GM18867 (cell line): ENCODE measurements around the gene PPP1CA.

ENCODE experiments used
- ATAC-seq: cut with Tn5 transposase; IDR thresholded peaks from one replicate; pipeline ENCODE4 v1.9.1; 2021; ENCODE audit warnings: mild to moderate bottlenecking, moderate library complexity; ENCODE audit not compliant: unreplicated experiment

PPP1CA gene

DNA sequence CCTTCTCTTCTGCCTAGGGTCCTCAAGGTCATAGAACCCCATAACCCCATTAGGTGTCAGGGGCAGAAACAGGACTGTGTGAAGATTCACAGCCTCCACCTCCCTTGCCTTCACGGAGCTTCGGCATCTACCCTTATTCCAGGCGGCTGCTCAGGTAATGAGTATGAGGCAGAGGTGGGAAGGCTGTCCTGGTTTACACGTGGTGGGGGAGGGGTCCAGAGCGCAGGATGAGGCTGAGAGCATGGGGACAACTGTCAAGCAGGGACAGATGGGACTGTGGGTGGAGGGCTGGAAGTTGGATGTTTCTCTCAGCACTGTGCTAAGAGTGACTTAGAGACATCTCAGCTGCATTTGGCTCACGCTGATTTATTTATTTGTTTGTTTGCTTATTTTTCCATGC, 14.1 kb downstream of the PPP1CA start:
- ATAC-seq: no peak

GRCh38 chr11:67387069-67387468, 14.6 kb downstream of the PPP1CA start:
- ATAC-seq: no peak

DNA sequence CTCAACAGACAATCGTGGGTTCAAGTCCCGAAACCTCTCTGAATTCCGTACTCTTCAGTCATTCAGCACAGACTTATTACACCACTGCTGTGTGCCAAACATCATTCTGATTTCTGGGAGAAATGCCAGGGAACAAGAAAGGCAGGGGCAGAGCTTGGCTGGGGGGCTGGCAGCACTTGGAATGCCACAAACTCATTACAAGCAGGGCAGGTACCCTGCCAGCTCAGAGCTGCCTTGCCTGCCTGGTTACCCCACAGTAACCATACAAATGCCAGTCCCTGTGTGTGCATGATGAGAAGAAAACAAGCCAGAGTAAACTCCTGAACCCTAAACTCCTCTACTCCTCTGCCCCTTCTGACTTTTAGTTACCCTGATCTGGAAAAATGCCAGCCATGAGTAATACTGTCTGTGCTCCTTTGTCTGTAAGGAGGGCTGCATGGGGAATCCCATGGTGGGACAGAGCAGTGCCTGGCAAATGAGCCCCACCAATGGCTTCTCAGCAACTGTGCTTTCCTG, 16.7 kb downstream of the PPP1CA start:
- no peak for ATAC-seq

- no peak for ATAC-seq
Measured at GRCh38 chr11:67382276-67383136, 19.2 kb downstream of the PPP1CA start.

GRCh38 chr11:67381244-67381972, 20.2 kb downstream of the PPP1CA start:
- ATAC-seq: no peak

DNA sequence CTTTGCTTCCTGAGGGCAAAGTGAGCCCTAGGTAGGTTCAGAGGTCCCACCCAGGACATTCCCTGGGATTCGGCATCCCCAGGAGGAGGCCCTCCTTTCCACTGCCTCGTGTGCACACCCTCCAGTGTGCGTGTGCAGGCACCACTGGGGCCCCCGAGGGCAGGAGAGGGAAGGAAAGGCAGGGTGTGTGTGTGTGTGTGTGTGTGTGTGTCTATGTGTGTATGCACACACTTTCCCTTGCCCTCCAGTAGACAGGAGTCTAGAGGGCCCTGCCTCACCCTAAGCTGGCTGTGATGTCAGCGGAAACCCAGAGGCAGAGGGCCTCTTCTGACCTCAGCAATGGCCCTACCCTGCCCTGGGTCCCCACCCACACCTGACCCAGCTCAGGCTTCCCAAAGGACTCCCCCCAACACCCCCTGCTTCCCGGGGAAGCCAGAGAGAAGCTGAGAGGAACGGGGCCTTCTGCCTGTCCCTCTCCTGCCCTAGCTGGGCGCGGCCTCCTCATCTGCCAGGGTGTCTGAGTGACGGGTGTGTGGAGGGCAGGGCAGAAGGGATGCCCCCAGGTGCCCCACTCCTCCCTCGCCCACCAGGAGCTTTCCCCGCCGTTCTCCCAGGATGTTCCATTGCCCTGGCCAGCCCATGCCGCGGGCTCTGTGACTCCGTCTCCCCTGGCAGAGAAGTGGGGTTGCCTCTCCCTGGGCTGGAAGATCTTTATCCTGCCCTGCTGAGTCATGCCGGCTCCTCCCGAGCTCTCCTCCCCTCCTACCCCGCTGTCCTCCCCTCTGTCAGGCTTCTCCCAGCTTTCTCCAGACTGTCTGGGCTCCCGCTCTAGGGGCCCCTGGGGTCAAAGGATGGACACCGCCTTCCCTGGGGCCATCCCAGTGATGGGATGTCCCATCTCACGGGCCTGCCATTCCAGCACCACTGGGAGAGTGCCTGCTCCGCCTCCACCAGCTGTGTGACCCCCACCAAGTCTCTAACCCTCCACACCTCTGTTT, 22.3 kb downstream of the PPP1CA start:
- no peak for ATAC-seq

GRCh38 chr11:67378544-67378943, 23.1 kb downstream of the PPP1CA start:
- ATAC-seq: no peak

DNA sequence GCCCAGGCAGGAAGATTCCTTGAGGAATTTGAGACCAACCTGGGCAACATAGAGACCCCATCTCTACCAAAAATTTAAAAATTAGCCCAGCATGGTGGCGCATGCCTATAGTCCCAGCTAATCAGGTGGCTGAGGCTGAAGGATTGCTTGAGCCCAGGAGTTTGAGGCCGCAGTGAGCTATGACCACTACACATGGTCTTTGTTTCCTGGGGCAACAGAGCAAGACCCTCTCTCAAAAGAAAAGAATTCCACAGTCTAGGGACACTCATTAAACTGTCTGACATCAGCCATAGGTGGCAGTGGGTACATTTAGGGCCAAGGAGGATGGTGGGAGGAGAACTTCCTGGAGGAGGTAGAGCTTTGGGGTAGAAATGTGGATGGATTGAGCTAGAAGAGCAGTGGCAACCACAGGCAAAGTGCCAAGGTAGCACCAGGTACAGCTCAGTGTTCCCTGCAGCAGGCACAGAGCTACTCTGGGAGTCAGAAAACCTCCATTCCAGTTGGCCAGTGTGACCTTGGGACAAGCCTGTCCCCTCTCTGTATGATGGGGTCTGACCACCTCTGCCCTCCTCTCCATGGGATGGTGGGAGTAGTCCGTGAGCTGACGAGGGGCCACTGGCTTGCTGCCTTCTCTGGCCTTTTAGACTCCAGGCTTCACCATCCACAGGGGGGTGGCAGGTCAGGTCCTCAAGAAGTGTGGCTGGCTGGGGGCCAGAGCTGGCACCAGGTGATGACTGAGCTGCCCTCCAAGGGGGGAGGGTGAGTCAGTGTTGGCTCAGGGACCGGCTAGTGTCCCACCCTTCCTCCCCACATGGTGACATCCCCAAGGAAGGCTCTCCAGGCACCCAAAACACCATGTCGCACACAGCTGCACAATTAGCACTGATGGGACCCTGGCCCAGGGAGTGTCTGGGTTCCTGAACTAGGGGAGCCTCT, 24.5 kb downstream of the PPP1CA start:
- no peak for ATAC-seq

- ATAC-seq: no peak
Measured at GRCh38 chr11:67376063-67376820, 25.4 kb downstream of the PPP1CA start.

DNA sequence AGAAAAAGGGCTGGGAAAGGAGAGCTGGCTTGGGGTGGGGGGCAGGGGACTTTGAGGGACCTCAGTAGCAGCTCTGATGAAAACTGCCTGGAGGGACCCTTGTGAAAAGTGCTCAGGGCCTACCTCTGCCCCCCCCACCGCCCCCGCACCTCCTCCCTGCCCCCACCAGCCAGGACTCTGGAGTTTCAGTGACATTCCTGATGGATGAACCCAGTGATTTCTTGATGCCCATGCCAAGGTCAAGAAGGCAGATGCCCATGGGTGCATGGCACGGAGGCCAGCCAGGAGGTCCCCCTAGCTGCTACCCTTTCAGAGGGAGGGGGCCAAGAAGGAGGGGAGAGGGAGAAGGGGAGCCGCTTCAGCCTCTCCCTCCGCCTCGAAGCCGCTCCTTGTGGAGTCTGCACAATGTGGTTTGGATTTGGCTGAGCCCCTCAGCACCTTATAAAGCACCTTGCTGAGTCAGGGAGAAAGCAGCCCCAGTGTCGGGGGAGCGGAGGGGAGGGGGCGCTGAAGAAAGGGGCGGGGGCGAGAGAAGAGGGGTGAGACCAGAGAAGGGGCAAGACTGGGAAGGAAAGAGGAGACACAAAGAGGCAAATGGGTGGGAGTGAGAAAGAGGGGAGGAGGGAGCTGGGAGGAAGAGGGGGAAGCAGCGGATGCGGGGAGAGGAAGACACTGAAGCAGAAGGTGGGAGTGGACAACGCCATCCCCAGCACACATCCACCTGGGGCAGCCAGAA, 26.2 kb downstream of the PPP1CA start:
- no peak for ATAC-seq

DNA sequence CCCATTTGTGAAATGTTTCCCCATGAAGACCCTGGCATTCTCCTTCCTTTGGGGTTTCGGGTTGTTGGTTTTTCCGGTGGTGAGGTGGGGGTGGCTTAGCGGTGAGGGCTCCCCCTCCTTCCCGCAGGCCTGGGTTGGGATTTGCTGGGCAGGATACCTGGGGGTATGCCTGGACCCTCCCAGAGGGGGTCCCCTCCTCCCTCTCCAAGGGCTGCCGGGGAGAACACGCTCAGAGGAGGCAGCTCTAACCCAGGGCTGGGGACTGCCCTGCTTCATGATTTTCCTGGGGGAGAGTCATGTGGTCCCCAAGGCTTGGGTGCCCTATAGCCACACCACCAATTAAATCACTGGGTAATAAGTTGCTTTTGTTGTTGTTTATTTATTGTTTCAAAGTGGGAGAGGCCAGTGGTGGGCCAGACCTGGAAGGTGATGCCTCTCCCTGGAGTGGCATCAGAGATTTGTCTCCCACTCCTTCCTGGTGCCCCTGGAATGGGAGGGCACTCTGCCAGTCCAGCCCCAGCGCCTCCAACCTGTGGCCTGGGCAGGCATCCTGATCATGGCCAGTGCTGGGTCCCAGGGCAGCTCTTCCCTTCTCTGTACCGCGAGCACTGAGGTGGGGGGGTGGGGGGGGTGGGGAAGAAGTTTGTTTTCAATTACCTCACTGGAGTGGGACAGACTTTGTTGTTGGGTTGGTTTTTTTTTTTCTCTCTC, 26.9 kb downstream of the PPP1CA start:
- no peak for ATAC-seq

GRCh38 chr11:67373648-67374570, 27.7 kb downstream of the PPP1CA start:
- ATAC-seq: no peak

DNA sequence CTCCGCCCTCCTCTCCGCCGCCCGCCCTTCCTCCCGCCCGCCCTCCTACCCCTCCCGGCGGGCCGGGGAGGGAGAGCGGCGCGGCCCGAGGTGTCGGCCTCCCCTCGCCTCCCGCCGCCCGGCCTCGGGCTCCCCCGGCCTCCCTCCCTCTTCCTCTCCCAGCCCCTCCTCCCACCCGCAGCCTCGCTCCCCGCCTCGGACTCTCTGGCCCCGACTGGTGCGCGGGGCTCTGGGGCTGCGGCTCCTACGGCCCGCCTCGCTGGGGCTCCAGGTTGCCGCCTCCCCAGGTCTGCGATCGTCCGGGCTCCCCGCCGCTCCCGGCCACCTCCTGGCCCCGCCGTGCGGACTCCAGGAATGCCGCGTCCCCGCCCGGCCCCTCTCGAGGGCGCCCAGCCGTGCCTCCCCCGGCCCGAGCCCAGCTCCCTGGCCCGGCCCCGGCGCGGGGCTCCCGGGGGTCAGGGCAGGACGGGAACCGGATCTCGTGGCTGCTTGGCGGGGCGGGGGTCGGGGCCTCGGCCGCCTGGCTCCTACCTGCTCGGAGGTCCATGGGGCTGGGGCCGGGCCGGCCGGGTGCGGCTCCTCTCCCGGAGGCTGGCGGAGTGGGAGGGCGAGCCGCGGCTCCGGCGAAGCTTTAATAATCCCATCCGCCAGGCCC, 28.5 kb downstream of the PPP1CA start, which contains the start of gene CLCF1:
Gene CLCF1 (minus strand): TSS at position 606 of the 655 bp plus-strand sequence. CDS start 59 bp downstream, at position 547.
- no peak for ATAC-seq

- no peak for ATAC-seq
Measured at GRCh38 chr11:67372321-67372992, 29.2 kb downstream of the PPP1CA start.

DNA sequence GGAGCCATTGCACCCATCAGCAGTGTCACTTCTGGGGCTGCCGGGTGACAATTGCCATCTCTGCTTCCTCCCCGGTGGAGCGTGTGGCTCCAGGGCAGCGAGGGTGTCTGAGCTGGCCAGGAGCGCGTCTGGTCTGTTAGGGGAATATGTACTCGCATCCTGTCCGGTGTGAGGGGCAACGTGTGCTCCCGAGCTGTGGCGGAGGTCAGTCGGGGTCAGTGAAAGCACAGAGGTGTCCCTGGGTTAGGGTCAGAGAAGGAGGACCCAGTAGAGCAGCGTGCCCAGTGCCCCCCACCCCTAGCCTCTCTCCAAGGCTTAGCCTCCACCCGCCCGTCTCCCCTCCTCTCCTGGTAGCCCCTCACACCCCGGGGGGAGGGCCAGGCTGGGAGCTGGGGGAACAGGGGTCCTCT, 29.7 kb downstream of the PPP1CA start:
- ATAC-seq: no peak
